GM18907 (cell line): Measurements from ENCODE around the gene CNTN6.

Experiments used
- ATAC-seq: cut with Tn5 transposase; IDR thresholded peaks from one replicate; pipeline ENCODE4 v1.9.1; 2021; ENCODE audit warnings: mild to moderate bottlenecking, moderate library complexity; ENCODE audit not compliant: unreplicated experiment

CNTN6 gene

DNA sequence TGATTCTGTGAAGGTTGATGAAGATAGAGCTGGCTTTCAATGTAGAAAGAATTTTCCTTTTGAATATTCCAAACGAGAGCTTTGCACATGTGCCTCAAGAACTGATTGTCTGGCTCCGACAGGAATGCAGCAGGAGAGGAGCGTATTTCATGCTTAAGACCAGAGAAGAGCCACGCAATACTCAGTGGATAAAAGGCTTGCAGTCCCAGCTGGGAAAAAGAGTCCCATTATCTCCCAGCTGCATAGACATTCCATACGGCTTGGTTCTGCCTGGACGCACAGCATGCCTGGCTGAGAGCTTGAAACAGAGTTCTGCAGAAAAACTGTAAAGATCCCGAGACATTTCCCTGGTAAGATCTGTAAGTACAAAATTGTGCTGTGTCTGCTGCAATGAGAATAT, at the start of gene CNTN6:
Gene CNTN6 (plus strand): TSS at position 254 of the 400 bp plus-strand sequence. CDS start 54,985 bp downstream, outside the sequence.
- no peak for ATAC-seq

DNA sequence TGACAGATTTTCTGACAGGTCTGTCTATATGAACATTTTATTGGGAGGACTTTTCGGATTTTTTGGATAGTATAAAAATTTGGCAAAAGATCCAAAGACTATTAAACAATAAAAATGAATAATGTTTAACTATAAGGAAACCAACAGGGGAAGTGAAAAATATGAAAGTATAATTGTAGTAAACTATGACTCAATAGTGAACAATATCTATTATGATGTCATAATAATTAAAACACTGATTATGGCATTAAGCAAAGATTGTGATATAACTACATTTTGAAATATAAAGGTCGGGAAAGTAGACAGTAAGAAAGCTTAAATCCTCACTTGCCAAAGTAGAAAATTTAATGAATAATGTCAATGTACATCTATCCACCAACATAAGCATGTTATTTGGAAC, 44.3 kb upstream of the CNTN6 start:
- no peak for ATAC-seq

DNA sequence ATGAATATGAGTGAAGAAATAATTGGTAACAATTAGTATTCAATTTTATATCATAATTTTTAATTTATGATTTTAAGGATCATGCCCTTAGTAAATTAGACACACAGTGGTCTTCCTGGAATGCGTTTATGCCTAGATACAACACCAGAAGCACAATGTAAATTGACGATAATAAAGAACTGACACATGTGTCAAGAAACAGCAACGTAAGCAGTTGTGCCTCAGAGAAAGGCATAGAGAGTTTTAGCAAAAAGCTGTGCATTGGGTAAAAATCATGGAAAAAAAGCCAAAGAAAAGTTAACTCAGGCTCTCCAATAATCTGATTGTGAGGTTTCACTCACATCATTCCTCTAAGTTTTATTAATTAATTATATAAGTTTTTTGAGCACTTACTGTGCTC, 37.0 kb upstream of the CNTN6 start:
- no peak for ATAC-seq

DNA sequence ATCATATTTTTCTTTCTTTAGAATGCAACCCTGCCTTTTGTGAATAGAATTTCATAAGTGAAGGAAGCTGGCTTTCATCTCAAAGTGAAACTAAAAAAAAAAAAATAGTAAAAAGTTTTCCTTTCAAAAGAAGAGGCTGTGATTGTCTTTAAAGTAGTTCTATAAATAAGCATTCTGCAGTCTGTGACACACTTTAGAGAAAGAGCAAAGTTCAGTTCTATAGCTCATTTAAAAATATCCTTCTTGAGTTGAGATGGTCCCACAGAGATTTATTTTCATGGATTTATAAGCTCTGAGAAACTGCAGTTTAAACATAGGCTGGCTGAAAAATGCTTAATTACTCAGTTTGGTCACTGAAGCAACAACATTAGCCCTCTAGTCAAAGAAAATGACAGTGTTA, 36.1 kb upstream of the CNTN6 start:
- ATAC-seq, result no peak

DNA sequence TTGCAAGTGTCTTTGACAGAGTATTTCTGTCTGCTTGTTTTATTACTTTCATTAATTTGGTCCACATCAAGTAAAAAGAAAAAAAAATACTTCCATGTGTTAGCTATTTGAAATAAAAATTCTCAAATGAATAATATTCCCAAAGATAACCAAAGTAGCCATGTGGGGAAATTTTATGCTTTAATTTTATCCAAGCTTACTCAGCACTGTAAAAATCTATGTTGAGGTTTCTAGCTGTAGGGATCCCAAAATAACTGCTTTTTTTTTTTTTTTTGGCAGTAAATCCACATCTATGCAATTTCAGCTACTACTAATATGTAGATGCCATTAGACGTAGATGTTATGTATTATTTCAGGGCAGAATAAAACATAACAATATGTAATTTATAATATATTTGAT, 35.4 kb upstream of the CNTN6 start:
- ATAC-seq, result no peak

DNA sequence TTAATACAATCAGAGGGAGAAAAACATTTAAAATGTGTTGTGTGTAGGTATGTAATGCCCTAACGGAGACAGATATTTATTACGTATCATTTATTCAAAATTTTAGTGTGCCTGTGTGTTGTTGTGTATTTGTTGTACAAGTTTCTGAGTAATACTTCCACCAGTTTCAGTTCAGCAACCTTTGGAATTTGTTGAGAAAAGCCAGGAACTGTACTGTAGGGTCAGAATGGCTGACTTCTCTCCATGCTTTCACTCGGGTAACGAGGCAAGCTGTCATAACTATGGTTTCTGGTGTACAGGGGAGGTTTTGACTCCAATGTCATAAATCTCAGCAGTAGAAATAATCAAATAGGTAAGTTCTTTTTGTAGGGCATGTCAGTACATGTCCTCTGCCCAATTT, 23.8 kb upstream of the CNTN6 start:
- no peak for ATAC-seq

DNA sequence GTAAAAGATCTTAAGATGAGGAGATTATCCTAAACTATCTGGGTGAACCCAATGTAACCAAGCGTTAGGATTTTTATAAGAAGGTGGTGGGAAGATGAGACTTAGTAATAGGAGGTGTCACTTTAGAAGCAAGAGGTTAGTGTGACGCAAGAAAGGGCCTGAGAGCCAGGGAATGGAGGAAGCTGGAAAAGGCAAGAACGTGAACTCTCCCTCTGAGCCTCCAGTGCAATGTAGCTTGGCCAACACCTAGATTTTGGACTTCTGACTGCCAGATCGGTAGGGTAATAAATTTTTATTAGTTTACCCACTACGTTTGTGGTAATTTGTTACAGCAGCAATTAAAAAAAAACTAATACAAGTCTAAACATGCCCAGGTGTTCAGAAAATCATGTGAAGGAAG, 20.8 kb upstream of the CNTN6 start:
- ATAC-seq, result no peak

DNA sequence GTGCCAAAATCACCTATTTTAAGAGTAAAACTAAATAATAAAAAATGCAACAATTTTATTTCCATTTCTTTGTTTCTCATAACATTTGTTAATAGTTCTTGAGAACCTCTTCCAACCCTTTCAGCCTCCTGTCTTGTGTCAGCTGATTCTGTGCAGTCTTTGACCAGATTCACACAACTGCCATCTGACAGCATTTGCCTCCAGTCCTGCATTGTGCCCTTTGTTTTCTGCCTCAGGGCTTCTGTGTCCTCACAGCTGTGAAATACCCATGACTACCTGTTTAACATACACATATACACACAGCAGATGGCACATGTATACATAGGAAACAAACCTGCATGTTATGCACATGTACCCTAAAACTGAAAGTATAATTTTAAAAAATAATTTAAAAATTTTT, 13.2 kb upstream of the CNTN6 start:
- no peak for ATAC-seq

DNA sequence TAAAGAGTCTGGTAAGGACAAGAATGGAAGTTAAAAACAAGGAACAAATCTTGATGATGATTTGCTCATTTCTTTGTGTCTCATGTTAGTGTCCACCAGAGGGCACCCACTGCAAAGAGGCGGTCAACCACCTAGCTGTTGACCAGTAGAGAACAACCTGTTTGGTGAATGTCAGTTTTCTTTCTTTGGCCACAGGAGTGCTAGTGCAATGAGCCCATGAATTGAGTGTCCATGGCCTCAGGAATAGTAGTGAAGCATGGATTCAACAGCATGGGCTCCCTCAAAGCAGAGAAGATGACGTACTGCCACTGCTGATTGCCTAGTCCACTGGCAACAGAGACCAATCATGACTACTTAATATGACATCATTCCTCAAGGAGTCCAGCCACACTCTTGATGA, 10.7 kb upstream of the CNTN6 start:
- ATAC-seq, result no peak

DNA sequence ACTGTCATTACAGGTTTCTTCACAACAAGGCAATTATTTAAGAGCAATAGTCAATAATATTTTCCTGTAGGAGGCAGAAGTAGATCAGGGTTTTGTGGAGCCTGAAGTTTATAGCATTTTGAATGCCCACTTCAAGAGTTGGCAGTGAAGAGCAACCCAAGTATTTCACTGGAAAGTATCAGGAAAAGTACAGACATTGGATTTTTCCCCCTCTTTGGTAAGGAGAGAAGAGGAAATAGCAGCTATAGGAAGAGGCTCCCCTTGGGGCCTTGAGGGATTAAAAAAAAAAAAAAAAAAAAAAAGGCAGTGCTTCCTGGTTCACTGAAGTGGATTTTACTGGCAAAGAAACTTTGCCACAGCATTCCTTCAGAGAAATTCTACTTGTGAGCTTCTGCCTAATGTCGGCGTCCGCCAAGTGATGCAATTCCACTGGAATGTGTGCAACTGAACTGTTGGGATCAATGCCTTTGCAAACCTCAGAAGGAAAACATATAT, 5.7 kb upstream of the CNTN6 start:
- ATAC-seq, result no peak

DNA sequence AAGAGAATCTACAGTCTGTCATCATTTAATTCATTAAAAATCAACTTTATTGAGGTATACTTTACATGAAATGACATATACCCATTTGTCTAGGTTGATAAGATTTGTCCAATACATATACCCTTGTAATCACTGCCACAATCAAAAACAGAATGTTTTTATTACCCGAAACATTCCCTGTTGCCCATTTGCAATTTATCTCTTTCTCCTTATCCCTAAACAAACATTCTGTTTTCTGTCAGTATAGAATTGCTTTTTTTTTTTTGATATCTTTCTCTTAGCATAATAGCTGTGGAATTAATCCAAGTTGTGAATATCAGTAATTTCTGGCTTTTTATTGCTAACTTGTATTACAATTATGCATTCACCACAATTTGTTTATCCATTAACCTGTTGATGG, 4.3 kb upstream of the CNTN6 start:
- no peak for ATAC-seq

DNA sequence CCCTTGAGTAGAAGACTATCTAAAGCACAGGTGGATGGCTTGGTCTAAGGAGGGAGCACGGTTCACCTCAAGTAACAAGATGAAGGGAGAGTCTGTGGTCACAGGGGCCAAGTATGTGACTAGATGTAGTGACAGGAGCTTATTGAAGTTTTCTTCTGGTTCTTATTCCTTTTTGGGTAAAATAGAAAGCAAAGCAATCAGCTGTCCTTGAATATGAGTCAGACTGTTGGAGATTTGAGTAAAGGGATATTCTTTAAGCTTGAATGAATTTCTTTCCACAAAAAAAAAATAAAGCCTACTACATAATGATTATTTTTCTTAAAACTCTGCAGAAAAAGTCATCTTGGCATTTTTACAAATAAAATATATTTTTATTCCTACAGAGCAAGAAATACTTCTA, 1.5 kb upstream of the CNTN6 start:
- no peak for ATAC-seq

DNA sequence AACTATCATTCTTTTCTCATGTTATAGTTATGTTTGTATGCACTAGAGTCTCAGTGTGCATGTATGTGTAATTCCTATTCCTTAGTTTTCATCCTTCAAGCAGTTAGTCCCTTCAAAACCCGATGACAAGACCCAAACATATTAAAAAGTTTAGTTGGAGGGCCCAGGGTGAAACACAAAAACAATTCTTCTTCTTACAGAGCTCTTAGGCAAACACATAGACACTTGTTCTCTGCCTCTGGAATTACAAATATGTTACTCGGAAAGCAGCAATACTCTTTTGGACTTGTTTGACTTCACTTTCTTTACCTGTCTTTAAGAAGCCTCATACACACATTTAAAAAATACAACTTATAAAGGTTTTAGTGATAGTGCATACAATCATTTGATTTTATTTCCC, 763 bp upstream of the CNTN6 start:
- ATAC-seq, result no peak

DNA sequence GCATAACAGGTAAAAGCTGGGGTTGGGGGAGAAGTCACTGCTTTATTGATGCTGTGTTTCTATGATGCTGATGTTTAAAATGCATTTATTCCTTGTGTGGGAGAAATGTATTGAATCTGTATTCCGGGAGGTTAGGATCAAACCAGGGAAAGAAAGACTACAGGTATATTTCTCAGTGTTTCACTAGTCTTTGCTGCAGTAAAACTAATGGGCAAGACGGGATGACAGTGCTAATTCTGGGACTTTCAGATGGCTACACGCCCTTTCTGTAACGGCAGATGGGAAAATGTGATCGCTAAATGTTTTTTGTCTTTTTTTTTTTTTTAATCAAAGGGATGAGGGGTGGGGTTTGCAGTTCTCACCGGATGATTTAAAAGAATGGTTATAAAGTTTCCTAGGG, 393 bp downstream of the CNTN6 start:
- ATAC-seq, result no peak

DNA sequence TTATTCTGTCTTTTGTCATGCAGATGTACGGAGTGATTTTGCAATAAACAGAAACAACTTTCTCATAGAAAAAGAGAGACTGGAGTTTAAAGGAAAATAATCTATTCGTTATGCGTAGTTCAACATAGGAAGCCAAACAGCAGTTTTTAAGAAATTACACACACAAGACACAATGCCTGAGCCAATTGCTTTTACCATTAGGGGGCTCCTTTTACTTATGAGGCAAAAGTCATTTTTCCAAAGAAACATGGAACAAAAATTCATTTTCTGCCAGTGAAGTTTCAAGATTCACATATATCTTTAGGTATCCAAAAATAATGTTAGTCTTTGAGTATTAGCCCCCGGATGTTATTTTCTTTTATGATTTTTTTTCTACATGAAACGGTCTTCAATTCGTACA, 10.7 kb downstream of the CNTN6 start:
- ATAC-seq, result no peak

DNA sequence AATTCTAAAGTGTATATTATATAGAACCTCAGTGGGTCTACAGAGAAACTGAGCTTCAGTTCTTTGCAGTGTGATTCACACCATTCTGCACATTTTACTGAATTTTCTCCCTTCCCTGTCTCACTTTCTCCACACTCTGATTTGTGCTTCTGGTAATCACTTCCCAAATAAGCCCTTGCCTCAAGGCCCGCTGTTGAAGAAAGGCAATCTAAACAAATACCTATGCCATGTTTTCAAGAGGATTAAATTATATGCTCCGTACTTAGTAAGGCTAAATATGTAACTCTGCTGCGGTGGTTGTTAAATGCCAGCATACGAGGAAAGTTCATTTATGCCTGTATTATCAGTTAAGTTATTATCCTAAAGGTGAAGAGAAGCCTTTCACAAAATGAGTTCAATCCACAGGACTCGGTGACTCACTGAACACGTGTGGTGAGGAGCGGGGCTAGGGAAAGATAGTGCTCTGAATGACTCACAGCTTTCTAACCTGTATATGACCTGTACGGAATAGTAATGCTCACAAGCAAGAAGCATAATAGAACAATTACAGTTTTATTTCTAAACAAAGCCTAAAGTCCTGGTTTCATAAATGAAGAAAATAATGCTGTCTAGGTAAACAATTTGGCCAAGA, 25.1 kb downstream of the CNTN6 start:
- no peak for ATAC-seq

DNA sequence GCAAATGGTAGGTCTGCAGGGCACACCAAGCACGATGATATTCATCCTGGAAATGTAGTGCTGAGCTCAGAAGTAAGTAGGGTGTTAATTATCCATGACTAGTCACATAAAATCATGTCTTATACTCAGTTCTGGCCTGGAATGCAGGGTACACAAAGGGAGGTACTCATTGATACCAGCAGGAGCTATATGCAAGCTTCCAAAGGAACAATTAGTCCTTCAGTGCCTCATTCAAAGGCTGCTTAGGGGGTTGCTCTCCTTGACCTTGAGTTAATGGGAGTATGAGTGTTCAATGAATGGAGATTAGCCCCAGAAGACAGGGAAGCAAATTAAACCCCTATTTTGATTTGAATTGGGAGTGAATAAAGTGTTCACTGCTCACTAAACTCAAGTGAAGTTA, 38.3 kb downstream of the CNTN6 start:
- ATAC-seq, result no peak

DNA sequence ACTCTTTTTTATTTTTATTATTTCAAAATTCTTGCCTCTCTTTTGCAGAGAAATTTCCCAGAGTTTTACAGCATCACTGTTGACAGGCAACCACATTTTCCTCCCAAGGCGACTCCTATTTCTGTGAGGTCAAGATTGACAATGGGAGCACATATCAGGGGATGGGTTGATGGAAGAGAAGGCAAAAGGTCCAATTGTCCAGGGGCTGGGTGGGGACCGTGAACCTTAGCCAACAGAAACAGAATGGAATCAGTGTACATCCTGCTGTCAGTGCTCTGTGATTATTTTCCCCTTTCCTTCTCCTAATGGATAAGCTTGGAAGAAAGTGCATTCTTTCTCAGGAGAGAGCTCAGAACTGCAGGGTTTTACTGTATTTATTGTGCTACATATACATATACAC, 42.4 kb downstream of the CNTN6 start:
- ATAC-seq, result no peak

DNA sequence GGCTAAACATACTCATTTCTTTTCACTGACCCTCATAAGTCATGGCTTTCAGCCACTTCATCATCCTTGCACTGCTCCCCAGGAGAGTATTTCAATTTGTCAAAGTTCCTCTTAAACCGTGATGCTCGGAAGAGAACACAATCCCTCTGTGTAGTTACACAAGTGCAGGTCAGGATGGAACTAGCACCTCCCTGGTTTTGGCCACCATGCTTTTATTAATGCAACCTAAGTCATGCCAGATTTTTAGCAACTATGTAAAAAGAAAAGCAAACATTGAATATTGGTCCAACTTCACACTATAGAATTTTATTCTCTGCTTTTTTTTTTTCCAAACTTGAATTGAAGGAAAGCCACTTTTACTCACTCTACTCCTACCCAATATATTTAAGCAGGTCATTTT, 45.2 kb downstream of the CNTN6 start:
- ATAC-seq, result no peak

DNA sequence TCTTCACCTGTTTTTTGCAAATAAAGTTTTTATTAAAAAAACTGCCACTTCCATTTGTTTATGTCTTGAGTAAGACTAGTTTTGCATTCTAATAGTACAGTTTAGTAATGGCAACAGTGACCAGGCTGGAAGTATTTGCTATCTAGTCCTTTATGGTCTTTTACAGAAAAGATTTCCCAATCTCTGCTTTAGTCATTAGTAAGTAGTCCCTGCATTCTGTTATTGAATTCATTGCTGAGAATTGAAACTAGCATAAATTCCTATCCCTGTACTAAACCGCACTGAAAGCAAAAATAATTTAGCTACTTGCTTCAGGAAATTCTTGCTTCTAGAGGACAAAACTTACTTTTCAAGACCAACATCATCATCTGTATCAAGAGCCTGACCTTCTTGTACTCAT, 46.2 kb downstream of the CNTN6 start:
- ATAC-seq, result no peak

DNA sequence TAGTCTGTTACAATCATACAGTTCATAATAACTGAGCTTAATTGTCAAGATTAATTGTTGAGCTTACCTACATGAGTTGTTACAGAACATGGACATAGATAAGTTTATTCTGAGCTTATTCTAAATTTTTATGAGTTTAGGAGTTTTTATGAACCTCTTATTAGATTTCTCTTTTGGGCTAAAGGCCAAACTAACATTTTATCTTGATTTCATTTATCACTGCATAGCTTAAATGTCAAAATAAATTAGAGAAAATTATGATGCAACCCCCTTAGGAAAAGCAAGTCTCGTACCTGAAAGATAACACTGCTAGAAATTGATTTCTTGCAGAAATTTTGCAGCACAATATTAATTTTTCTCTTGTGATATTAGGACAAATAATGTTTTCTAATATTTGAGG, 54.5 kb downstream of the CNTN6 start:
- ATAC-seq, result no peak

DNA sequence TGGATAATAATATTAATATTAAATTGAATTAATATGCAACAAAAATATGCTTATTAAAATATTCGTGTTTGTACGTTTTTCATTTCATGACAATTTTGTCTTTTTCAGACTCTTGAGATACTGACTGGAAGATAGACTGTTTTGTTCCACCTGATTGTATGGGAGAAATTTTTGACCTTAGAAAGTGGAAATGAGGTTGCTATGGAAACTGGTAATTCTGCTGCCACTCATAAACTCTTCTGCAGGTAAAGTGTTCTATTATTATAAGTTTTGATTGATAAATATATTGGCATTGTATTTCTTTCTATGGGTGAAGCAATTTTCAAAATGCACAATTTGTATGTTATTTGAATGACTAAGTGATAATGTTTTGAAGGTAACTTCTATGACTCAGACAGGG, 55.0 kb downstream of the CNTN6 start:
- ATAC-seq, result no peak

DNA sequence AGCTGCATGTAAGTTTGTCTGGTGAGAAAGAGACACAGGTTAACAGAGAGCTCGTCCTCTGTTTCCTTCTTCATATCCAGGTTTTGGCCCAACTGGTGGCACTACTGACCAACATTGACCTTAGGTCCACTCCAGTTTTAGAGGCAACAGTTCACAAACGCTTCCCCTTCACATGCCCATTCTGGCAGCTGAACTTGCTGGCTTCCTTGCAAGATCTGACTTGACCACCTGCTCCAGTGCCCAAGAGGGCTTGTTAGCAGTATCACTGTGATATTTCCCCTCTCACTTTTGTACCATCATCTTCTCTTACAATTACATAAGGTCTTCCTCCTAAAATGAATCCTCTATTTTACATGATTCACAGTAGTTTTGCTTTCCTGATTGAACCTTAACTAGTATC, 71.3 kb downstream of the CNTN6 start:
- ATAC-seq, result no peak
